ENCODE measurements around the gene ACOXL. TPM values are rescaled to one million over a fixed set of nuclear protein-coding genes. Genes with fewer than 3 reads are reported as not detected.

The ACOXL gene
- total RNA-seq, 1 donor from 2014 or later = 0.23 TPM

- DNase-seq (ENCODE audit: low read depth) = no peak
- no peak overlapping the region for H2AFZ ChIP-seq (ENCODE audit: low read depth, low read length)
- no peak overlapping the region for H3K27ac ChIP-seq (ENCODE audit: low read depth, low read length)
- peaks cover 28% of the 10 kb centered on the region for H3K27me3 ChIP-seq (ENCODE audit: insufficient read depth, low read length)
- TF ChIP-seq, protein P1, sequence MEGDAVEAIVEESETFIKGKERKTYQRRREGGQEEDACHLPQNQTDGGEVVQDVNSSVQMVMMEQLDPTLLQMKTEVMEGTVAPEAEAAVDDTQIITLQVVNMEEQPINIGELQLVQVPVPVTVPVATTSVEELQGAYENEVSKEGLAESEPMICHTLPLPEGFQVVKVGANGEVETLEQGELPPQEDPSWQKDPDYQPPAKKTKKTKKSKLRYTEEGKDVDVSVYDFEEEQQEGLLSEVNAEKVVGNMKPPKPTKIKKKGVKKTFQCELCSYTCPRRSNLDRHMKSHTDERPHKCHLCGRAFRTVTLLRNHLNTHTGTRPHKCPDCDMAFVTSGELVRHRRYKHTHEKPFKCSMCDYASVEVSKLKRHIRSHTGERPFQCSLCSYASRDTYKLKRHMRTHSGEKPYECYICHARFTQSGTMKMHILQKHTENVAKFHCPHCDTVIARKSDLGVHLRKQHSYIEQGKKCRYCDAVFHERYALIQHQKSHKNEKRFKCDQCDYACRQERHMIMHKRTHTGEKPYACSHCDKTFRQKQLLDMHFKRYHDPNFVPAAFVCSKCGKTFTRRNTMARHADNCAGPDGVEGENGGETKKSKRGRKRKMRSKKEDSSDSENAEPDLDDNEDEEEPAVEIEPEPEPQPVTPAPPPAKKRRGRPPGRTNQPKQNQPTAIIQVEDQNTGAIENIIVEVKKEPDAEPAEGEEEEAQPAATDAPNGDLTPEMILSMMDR (IDR thresholded peaks at IDR 0.05; ENCODE audit: insufficient read depth, low read depth, low read length) = no peak
- no peak for TF ChIP-seq EZH2 (IDR thresholded peaks at IDR 0.05; ENCODE audit: insufficient read depth, low read length)
- no peak overlapping the region for H3K9ac ChIP-seq (ENCODE audit: low read length)
- Mint-ChIP-seq H3K27me3 (ENCODE audit: low read depth, unreplicated experiment) (peaks cover 9% of the 10 kb centered on the region), H3K36me3 (ENCODE audit: low read depth, unreplicated experiment) (no peaks in the 10 kb centered on the region), H3K4me1 (ENCODE audit: low read depth, unreplicated experiment) (no peaks in the 10 kb centered on the region), H3K4me3 (ENCODE audit: unreplicated experiment) (no peak overlapping the region), H3K27ac (ENCODE audit: unreplicated experiment) (no peak overlapping the region), H3K9me3 (ENCODE audit: unreplicated experiment) (peaks cover 2% of the 10 kb centered on the region)
- H4K20me1 ChIP-seq (ENCODE audit: insufficient read depth, low read length) = no peaks in the 10 kb centered on the region
- H3K36me3 ChIP-seq (ENCODE audit: insufficient read depth, low read length) = no peaks in the 10 kb centered on the region
- no peaks in the 10 kb centered on the region for H3K79me2 ChIP-seq (ENCODE audit: insufficient read depth, low read length)
- no peaks in the 10 kb centered on the region for H3K9me3 ChIP-seq (ENCODE audit: insufficient read depth, low read depth, low read length)
- H3K4me2 ChIP-seq (ENCODE audit: low read length) = no peak overlapping the region
- no peak for FAIRE-seq
- no peak overlapping the region for H3K4me3 ChIP-seq (ENCODE audit: insufficient read depth, low read depth, low read length)
- no peaks in the 10 kb centered on the region for H3K4me1 ChIP-seq (ENCODE audit: insufficient read depth, low read length)
Measured at GRCh38 chr2:110702514-110703380, 29.6 kb upstream of the ACOXL start.

GRCh38 chr2:110707386-110707965, 24.9 kb upstream of the ACOXL start:
- Histone ChIP-seq H3K4me2 (ENCODE audit: low read length) (no peak overlapping the region), H3K27me3 (ENCODE audit: insufficient read depth, low read length) (peaks cover 60% of the 10 kb centered on the region), H3K4me3 (ENCODE audit: insufficient read depth, low read depth, low read length) (no peak overlapping the region), H3K27ac (ENCODE audit: low read depth, low read length) (no peak overlapping the region), H3K79me2 (ENCODE audit: insufficient read depth, low read length) (no peaks in the 10 kb centered on the region), H2AFZ (ENCODE audit: low read depth, low read length) (no peak overlapping the region), H3K4me1 (ENCODE audit: insufficient read depth, low read length) (no peaks in the 10 kb centered on the region), H4K20me1 (ENCODE audit: insufficient read depth, low read length) (no peaks in the 10 kb centered on the region), H3K9me3 (ENCODE audit: insufficient read depth, low read depth, low read length) (no peaks in the 10 kb centered on the region), H3K36me3 (ENCODE audit: insufficient read depth, low read length) (no peaks in the 10 kb centered on the region), H3K9ac (ENCODE audit: low read length) (no peak overlapping the region)
- H3K27me3 Mint-ChIP-seq (ENCODE audit: low read depth, unreplicated experiment) = peaks cover 13% of the 10 kb centered on the region
- H3K4me3 Mint-ChIP-seq (ENCODE audit: unreplicated experiment) = no peak overlapping the region
- FAIRE-seq (no peak), DNase-seq (ENCODE audit: low read depth) (no peak)
- H3K36me3 Mint-ChIP-seq (ENCODE audit: low read depth, unreplicated experiment) = no peaks in the 10 kb centered on the region
- peaks cover 3% of the 10 kb centered on the region for H3K9me3 Mint-ChIP-seq (ENCODE audit: unreplicated experiment)
- no peaks in the 10 kb centered on the region for H3K4me1 Mint-ChIP-seq (ENCODE audit: low read depth, unreplicated experiment)
- TF ChIP-seq, protein P1 (IDR thresholded peaks at IDR 0.05; ENCODE audit: insufficient read depth, low read depth, low read length) = no peak
- no peak for TF ChIP-seq EZH2 (IDR thresholded peaks at IDR 0.05; ENCODE audit: insufficient read depth, low read length)
- H3K27ac Mint-ChIP-seq (ENCODE audit: unreplicated experiment) = no peak overlapping the region

GRCh38 chr2:110708455-110708854, 23.9 kb upstream of the ACOXL start:
- TF ChIP-seq, protein P1 (IDR thresholded peaks at IDR 0.05; ENCODE audit: insufficient read depth, low read depth, low read length) = no peak
- no peak for TF ChIP-seq EZH2 (IDR thresholded peaks at IDR 0.05; ENCODE audit: insufficient read depth, low read length)
- no peak overlapping the region for H3K4me3 ChIP-seq (ENCODE audit: insufficient read depth, low read depth, low read length)
- Mint-ChIP-seq H3K36me3 (ENCODE audit: low read depth, unreplicated experiment) (no peaks in the 10 kb centered on the region), H3K4me3 (ENCODE audit: unreplicated experiment) (no peak overlapping the region), H3K27me3 (ENCODE audit: low read depth, unreplicated experiment) (peaks cover 14% of the 10 kb centered on the region), H3K4me1 (ENCODE audit: low read depth, unreplicated experiment) (peaks cover 3% of the 10 kb centered on the region), H3K27ac (ENCODE audit: unreplicated experiment) (no peak overlapping the region), H3K9me3 (ENCODE audit: unreplicated experiment) (peaks cover 3% of the 10 kb centered on the region)
- H4K20me1 ChIP-seq (ENCODE audit: insufficient read depth, low read length) = no peaks in the 10 kb centered on the region
- H3K9me3 ChIP-seq (ENCODE audit: insufficient read depth, low read depth, low read length) = no peaks in the 10 kb centered on the region
- H3K4me1 ChIP-seq (ENCODE audit: insufficient read depth, low read length) = no peaks in the 10 kb centered on the region
- H3K27ac ChIP-seq (ENCODE audit: low read depth, low read length) = no peak overlapping the region
- H2AFZ ChIP-seq (ENCODE audit: low read depth, low read length) = no peak overlapping the region
- H3K79me2 ChIP-seq (ENCODE audit: insufficient read depth, low read length) = no peaks in the 10 kb centered on the region
- no peak overlapping the region for H3K4me2 ChIP-seq (ENCODE audit: low read length)
- DNase-seq (ENCODE audit: low read depth) = no peak
- no peak for FAIRE-seq
- H3K36me3 ChIP-seq (ENCODE audit: insufficient read depth, low read length) = no peaks in the 10 kb centered on the region
- H3K9ac ChIP-seq (ENCODE audit: low read length) = no peak overlapping the region
- H3K27me3 ChIP-seq (ENCODE audit: insufficient read depth, low read length) = peaks cover 59% of the 10 kb centered on the region

Measured in astrocyte (in vitro differentiated cells and primary cell).